GM12878 (cell line): ENCODE data around the gene HOPX.

Experiments
- BCLAF1 ChIP-seq: fragments of 450-650 bp; IDR thresholded peaks from 2 replicates; pipeline ENCODE4 v1.6.1; 2017; ENCODE audit warnings: antibody characterized with exemption, mild to moderate bottlenecking, moderate library complexity
- HDAC2 ChIP-seq: fragments of 200-600 bp; sonication (generic); IDR thresholded peaks from 2 replicates; pipeline ENCODE4 v1.6.1; 2017
- PBX3 ChIP-seq: IDR thresholded peaks from 2 replicates; pipeline ENCODE4 v1.6.1; 2011; ENCODE audit warnings: mild to moderate bottlenecking, low read depth, low read length, moderate library complexity; ENCODE audit not compliant: insufficient replicate concordance
- POLR2AphosphoS5 ChIP-seq: IDR thresholded peaks from 2 replicates; pipeline ENCODE4 v1.6.1; 2011; ENCODE audit warnings: mild to moderate bottlenecking, low read length, inconsistent platforms
- SIN3A ChIP-seq: IDR thresholded peaks from 2 replicates; pipeline ENCODE4 v1.6.1; 2012; ENCODE audit warnings: low read depth, low read length, improper control_type of control experiment

GRCh38 chr4:56606385-56606784 lies 74.7 kb downstream of the HOPX start:
- TF ChIP-seq SIN3A = no peak
- no peak for TF ChIP-seq BCLAF1
- TF ChIP-seq HDAC2 = no peak
- TF ChIP-seq PBX3 = no peak
- no peak for TF ChIP-seq POLR2AphosphoS5
